ES-I3 (cell line): ENCODE measurements around the gene RABGAP1L.
"Not testable (repeated sequence)": the region's sequence is repeated elsewhere in the genome, so short reads cannot be mapped to it uniquely, and the experiment has no call there.

Experiments
- H3K36me3 ChIP-seq: 2 replicates; pipeline ENCODE4 v1.6.1; 2013; ENCODE audit warnings: mild to moderate bottlenecking, low read length, control low read depth, moderate library complexity; ENCODE audit not compliant: insufficient read depth
- H3K4me1 ChIP-seq: 2 replicates; pipeline ENCODE4 v1.6.1; 2013; ENCODE audit warnings: mild to moderate bottlenecking, control low read depth, low read length; ENCODE audit not compliant: insufficient read depth
- H3K9ac ChIP-seq: 2 replicates; pipeline ENCODE4 v1.6.1; 2013; ENCODE audit warnings: low read depth, mild to moderate bottlenecking, low read length, moderate library complexity
- H3K9me3 ChIP-seq: 2 replicates; pipeline ENCODE4 v1.6.1; 2013; ENCODE audit warnings: mild to moderate bottlenecking, low read length, moderate library complexity; ENCODE audit not compliant: control insufficient read depth, insufficient read depth

The RABGAP1L gene

DNA sequence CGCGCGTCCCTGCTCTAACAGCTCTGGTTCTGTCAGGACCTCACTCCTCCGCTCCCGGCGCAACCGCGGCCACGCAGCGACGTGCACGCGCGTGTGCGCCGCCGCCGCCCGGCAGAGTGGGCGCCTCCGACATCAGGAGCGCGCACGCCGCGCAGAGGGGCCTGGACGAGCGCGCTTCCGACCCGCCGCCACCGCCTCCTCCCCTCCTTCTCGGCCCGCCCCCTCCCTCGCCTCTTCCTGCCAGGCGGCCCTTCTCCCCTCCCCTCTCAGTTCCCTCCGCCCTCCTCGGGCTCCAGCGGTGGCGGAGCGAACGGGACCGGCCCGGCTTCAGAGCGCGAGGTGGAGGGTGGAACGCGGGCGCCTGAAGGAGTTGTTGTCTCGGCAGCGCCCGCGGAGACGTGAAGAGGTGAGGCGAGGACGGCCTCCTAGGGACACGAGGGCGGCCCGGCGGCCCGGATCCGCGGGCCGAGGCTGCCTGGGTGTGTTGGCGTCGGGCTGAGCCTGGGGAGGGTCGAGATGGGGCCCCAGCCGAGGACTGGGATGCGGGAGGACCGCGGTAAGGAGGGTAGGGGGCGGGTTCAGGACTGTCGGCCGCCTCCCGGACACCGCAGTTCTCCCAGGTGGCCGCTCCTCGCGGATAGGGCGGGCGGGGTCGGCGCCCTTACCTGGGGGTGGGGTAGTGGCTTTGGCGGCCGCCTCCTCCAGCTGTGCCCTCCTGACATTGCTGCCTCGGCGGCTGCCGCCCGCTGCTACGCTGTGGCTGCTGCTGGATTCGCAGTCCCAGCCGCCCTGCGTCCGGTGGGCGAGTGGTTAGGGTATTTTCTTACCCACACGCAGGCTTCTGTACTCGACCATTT lies at the start of gene RABGAP1L:
TSS of gene RABGAP1L (plus strand) at position 269 of the 857 bp plus-strand sequence.
- no peaks in the 10 kb centered on the region for H3K9me3 ChIP-seq
- H3K9ac ChIP-seq, result peak within 1 kb of the TSS; percentile 78
- no peaks in the 10 kb centered on the region for H3K36me3 ChIP-seq
- H3K4me1 ChIP-seq, result peaks cover 6% of the 10 kb centered on the region; the same call in 1 of the 2 replicates

- Histone ChIP-seq H3K9ac (no peak overlapping the region), H3K9me3 (no peaks in the 10 kb centered on the region), H3K36me3 (no peaks in the 10 kb centered on the region), H3K4me1 (no peaks in the 10 kb centered on the region)
Observed at GRCh38 chr1:174110053-174110452, 49.3 kb upstream of the RABGAP1L start.

DNA sequence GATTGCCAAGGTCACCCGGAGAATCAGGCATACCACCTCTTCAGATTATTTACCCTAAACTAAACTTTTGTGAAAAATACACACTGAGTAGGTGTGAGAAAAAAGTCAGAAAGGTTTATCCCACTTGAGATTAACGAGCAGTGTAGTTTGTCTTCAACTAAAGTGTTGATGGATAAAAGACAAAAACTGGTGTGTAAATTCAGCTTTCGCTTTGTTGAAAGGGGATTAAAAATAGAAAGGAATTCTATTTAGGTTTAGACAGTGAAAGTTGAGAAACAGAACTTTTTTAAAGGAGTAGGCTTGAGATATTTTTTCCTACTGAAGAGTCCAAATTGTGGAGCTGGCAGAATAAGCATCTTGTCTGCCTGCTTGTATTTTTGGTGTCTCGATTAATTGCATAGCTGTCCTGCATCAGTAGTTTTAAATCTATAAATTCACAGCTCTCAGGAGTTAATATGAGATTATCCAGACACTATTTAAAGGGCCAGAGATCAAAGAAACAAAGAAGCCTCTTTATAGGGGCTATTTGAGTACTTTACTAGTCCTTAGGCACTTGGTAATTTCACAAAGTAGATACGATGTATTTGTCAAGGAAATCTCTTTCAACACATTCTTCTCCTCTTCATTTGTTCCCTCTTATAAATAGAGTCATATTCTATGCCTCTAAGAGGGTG lies 46.7 kb upstream of the RABGAP1L start:
- Histone ChIP-seq H3K9ac (no peak overlapping the region), H3K4me1 (no peaks in the 10 kb centered on the region), H3K36me3 (no peaks in the 10 kb centered on the region), H3K9me3 (no peaks in the 10 kb centered on the region)

DNA sequence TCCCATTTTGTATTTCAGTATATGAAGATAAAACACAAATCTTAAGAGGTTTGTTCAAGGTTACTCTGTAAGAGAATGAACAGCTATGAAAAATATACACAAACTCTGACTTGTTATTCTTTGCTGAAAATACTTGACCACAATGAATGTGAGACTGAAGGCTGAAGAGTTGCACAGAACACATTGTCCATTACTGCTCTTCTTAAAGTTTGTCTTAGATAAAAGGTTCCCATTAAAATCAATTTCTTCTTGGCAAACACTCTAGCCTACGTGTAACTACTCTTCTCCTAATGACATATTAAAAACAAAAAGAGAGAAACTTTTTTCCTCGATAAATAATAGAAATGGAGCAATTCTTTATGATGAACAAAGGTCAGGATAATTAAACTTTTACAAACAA lies 45.2 kb upstream of the RABGAP1L start:
- Histone ChIP-seq H3K9me3 (no peaks in the 10 kb centered on the region), H3K4me1 (no peaks in the 10 kb centered on the region), H3K36me3 (no peaks in the 10 kb centered on the region), H3K9ac (no peak overlapping the region)

- no peak overlapping the region for H3K9ac ChIP-seq
- H3K36me3 ChIP-seq, result no peaks in the 10 kb centered on the region
- H3K9me3 ChIP-seq, result no peaks in the 10 kb centered on the region
- H3K4me1 ChIP-seq, result no peaks in the 10 kb centered on the region
Observed at GRCh38 chr1:174114788-174115448, 44.4 kb upstream of the RABGAP1L start.

- Histone ChIP-seq H3K9ac (no peak overlapping the region), H3K9me3 (no peaks in the 10 kb centered on the region), H3K4me1 (no peaks in the 10 kb centered on the region)
Observed at GRCh38 chr1:174116042-174116441, 43.3 kb upstream of the RABGAP1L start.

GRCh38 chr1:174118751-174119150 lies 40.6 kb upstream of the RABGAP1L start:
- H3K9ac ChIP-seq, result no peak overlapping the region

More at GRCh38 chr1:174116042-174116441, 43.3 kb upstream of the RABGAP1L start:
- H3K36me3 ChIP-seq, result no peaks in the 10 kb centered on the region

GRCh38 chr1:174122318-174122717 lies 37.0 kb upstream of the RABGAP1L start:
- H3K4me1 ChIP-seq, H3K9me3 ChIP-seq: not testable (repeated sequence)

More at GRCh38 chr1:174118751-174119150, 40.6 kb upstream of the RABGAP1L start:
- Histone ChIP-seq H3K36me3 (no peaks in the 10 kb centered on the region), H3K4me1 (no peaks in the 10 kb centered on the region), H3K9me3 (no peaks in the 10 kb centered on the region)

GRCh38 chr1:174123843-174124242 lies 35.5 kb upstream of the RABGAP1L start:
- no peaks in the 10 kb centered on the region for H3K4me1 ChIP-seq
- H3K9ac ChIP-seq, result no peak overlapping the region
- H3K9me3 ChIP-seq, result no peaks in the 10 kb centered on the region
- H3K36me3 ChIP-seq, result no peaks in the 10 kb centered on the region

More at GRCh38 chr1:174122318-174122717, 37.0 kb upstream of the RABGAP1L start:
- not testable (repeated sequence) for H3K9ac ChIP-seq, H3K36me3 ChIP-seq

DNA sequence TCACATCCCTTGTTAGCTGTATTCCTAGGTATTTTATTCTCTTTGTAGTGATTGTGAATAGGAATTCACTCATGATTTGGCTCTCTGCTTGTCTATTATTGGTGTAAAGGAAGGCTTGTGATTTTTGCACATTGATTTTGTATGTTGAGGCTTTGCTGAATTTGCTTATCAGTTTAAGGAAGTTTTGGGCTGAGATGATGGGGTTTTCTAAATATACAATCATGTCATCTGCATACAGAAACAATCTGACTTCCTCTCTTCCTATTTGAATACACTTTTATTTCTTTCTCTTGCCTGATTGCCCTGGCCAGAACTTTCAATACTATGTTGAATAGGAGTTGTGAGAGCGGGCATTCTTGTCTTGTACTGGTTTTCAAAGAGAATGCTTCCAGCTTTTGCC lies 32.1 kb upstream of the RABGAP1L start:
- H3K9ac ChIP-seq, H3K36me3 ChIP-seq, H3K9me3 ChIP-seq, H3K4me1 ChIP-seq: not testable (repeated sequence)

DNA sequence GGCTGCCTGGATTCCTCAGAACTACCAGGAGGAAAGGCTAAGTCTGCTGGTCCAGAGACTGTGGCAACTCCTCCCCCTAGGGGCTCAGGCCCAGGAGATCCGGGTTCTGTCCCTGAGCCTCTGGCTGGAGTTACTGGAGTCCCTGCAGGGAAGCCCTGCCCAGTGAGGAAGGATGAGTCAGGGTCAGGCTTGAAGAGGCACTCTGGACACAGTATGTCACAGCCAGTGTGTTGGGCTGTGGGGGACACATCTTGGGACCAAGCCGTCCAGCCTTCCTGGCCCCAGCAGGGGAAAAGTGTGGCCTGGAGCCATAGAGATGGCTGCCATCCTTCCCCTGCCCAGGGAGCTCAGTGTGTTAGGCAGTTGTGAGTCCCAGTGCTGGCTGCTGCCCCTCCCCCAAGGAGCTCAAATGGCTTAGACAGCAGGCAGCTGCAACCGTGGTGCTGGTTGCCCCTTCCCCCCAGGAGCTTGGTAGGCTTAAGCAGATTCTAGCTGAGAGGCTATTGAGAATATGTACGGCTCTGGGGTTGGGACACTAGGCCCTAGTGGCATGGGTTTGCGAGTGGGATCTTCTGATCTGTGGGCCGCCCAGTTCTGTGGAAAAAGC lies 28.2 kb upstream of the RABGAP1L start:
- H3K9ac ChIP-seq, result no peak overlapping the region

GRCh38 chr1:174134003-174134659 lies 25.2 kb upstream of the RABGAP1L start:
- H3K36me3 ChIP-seq, result no peaks in the 10 kb centered on the region
- H3K9me3 ChIP-seq, result peaks cover 4% of the 10 kb centered on the region; the same call in 1 of the 2 replicates
- peaks cover 6% of the 10 kb centered on the region; the same call in 1 of the 2 replicates for H3K4me1 ChIP-seq
- no peak overlapping the region for H3K9ac ChIP-seq

More for the DNA sequence above, 28.2 kb upstream of the RABGAP1L start:
- Histone ChIP-seq H3K36me3 (no peaks in the 10 kb centered on the region), H3K9me3 (peaks cover 4% of the 10 kb centered on the region; the same call in 1 of the 2 replicates), H3K4me1 (peaks cover 6% of the 10 kb centered on the region; the same call in 1 of the 2 replicates)

DNA sequence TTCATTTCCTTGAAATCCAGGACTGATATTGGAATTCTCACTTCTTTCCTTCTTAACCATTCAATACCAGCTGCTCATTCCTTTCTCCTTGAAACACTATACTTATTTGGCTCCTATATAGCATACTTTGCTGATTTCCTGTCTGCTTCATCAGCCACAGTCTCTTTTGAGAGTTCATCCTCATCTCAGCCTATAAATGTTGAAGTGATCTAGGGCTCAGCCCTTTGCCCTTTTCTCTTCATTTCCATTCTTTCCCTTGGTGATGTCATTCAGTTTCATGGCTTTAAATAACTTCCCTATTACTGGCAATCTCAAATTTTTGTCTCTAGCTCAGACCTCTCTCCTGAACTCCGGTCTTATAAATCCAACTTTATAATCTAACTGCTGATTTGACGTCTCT lies 24.1 kb upstream of the RABGAP1L start:
- Histone ChIP-seq H3K9me3 (peaks cover 4% of the 10 kb centered on the region; the same call in 1 of the 2 replicates), H3K9ac (no peak overlapping the region), H3K36me3 (no peaks in the 10 kb centered on the region), H3K4me1 (peaks cover 6% of the 10 kb centered on the region; the same call in 1 of the 2 replicates)
